RWPE1 (cell line): ENCODE data around the gene LEMD3.
"Not testable (repeated sequence)": the region's sequence is repeated elsewhere in the genome, so short reads cannot be mapped to it uniquely, and the experiment has no call there.

Experiments used
- CTCF ChIA-PET: fragments of 350-600 bp; sonication (Branson Sonifier 250); formaldehyde crosslinking; extraction: SDS; loops from one replicate; lab custom pipeline; 2021; lab: Yijun Ruan, JAX
- POLR2A ChIA-PET: fragments of 400-600 bp; formaldehyde crosslinking; extraction: SDS; loops from one replicate; lab custom pipeline; 2020; ENCODE audit warnings: antibody characterized with exemption; ENCODE audit not compliant: low non-redundant PET; lab: Yijun Ruan, JAX
- DNase-seq: peaks from one replicate; pipeline ENCODE4 v3.0.0; 2012; ENCODE audit warnings: low spot score
- H3K27ac ChIP-seq: fragments of 450-650 bp; 2 replicates; pipeline ENCODE4 v1.5.1; 2017
- TF ChIP-seq, protein P1 (sequence below): fragments of 450-650 bp; conservative IDR thresholded peaks from 2 replicates; pipeline ENCODE4 v1.5.1; 2017; ENCODE audit warnings: low read depth, mild to moderate bottlenecking

LEMD3 gene

GRCh38 chr12:65282840-65283239, 113.5 kb downstream of the LEMD3 start:
- ChIA-PET CTCF (interaction anchor here (0.6 kb wide), 1 partner anchor 65 kb away, joined by 6 read pairs; no protein-coding TSS in a partner anchor), POLR2A (no interaction called here)
- DNase-seq: peak; percentile 12
- H3K27ac ChIP-seq: no peak overlapping the region
- TF ChIP-seq, protein P1, sequence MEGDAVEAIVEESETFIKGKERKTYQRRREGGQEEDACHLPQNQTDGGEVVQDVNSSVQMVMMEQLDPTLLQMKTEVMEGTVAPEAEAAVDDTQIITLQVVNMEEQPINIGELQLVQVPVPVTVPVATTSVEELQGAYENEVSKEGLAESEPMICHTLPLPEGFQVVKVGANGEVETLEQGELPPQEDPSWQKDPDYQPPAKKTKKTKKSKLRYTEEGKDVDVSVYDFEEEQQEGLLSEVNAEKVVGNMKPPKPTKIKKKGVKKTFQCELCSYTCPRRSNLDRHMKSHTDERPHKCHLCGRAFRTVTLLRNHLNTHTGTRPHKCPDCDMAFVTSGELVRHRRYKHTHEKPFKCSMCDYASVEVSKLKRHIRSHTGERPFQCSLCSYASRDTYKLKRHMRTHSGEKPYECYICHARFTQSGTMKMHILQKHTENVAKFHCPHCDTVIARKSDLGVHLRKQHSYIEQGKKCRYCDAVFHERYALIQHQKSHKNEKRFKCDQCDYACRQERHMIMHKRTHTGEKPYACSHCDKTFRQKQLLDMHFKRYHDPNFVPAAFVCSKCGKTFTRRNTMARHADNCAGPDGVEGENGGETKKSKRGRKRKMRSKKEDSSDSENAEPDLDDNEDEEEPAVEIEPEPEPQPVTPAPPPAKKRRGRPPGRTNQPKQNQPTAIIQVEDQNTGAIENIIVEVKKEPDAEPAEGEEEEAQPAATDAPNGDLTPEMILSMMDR: 0 out of 2 replicates have a peak, but pooled peaks have one; percentile 15

GRCh38 chr12:65285532-65285931, 116.1 kb downstream of the LEMD3 start:
- H3K27ac ChIP-seq, DNase-seq, CTCF ChIA-PET, POLR2A ChIA-PET: not testable (repeated sequence)

- no peak for DNase-seq
- ChIA-PET CTCF (no interaction called here), POLR2A (no interaction called here)
- TF ChIP-seq, protein P1: no peak
- H3K27ac ChIP-seq: no peak overlapping the region
Measured at GRCh38 chr12:65287426-65287825, 118.0 kb downstream of the LEMD3 start.

- TF ChIP-seq, protein P1: no peak
- CTCF ChIA-PET: interaction anchor here (1.5 kb wide), 1 partner anchor 14 kb away, joined by 7 read pairs; no protein-coding TSS in a partner anchor
- no peak overlapping the region for H3K27ac ChIP-seq
- POLR2A ChIA-PET: no interaction called here
- DNase-seq: no peak
Measured at GRCh38 chr12:65292241-65292640, 122.9 kb downstream of the LEMD3 start.

GRCh38 chr12:65293735-65294134, 124.4 kb downstream of the LEMD3 start:
- ChIA-PET POLR2A (no interaction called here), CTCF (interaction anchor here (1.0 kb wide), 1 partner anchor 12 kb away, joined by 3 read pairs; no protein-coding TSS in a partner anchor)
- DNase-seq: no peak
- TF ChIP-seq, protein P1: no peak
- H3K27ac ChIP-seq: no peak overlapping the region

GRCh38 chr12:65294641-65295262, 125.4 kb downstream of the LEMD3 start:
- CTCF ChIA-PET: interaction anchor here (1.2 kb wide), 1 partner anchor 11 kb away, joined by 3 read pairs; no protein-coding TSS in a partner anchor
- POLR2A ChIA-PET: no interaction called here
- TF ChIP-seq, protein P1: no peak
- H3K27ac ChIP-seq: no peak overlapping the region
- no peak for DNase-seq
